Lower leg skin (tissue), 3 donors: ENCODE results near the gene RPS5.

Source experiments
- CTCF ChIP-seq, 3 donors: fragments of 450-650 bp; IDR thresholded peaks; one replicate each; pipeline ENCODE4 v1.5.1; 2016; ENCODE audit warnings: antibody characterized with exemption in 3 of 3, mild to moderate bottlenecking in 3 of 3, moderate library complexity in 2 of 3
- POLR2A ChIP-seq, 2 donors: fragments of 450-650 bp; IDR thresholded peaks; one replicate each; pipeline ENCODE4 v1.6.1; 2016 to 2017; ENCODE audit warnings: antibody characterized with exemption in 2 of 2, mild to moderate bottlenecking in 1 of 2, moderate library complexity in 1 of 2

DNA sequence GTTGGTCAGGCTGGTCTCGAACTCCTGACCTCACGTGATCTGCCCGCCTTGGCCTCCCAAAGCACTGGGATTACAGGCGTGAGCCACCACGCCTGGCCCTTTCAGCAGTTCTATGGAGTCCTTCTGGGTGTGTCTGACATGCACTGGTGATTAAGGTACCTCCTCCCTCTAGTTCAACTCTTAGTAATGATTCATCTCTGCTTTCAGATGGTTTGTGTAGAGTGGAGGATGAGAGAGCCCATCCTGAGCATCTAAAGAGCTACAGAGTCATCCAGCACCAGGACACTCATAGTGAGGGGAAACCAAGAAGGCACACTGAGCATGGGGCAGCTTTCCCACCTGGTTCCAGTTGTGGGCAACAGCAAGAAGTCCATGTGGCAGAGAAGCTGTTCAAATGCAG lies 29.5 kb downstream of the RPS5 start:
- TF ChIP-seq POLR2A (IDR thresholded peaks at IDR 0.05) (no peak), CTCF (IDR thresholded peaks at IDR 0.05) (no peak)
